Stimulated activated CD8-positive, alpha-beta memory T cell treated with anti-CD3 and anti-CD28 coated beads, Interleukin-7, amount 100 ng/mL, for 1 hour (primary cell): ENCODE results near the gene TTLL8.
"Not testable (repeated sequence)": the region's sequence is repeated elsewhere in the genome, so short reads cannot be mapped to it uniquely, and the experiment has no call there.

Experiments used
- DNase-seq, 2 donors: peaks; one replicate each; pipeline ENCODE4 v3.0.0-alpha.2; 2020; ENCODE audit warnings: low read depth in 2 of 2

The TTLL8 gene

GRCh38 chr22:49986325-49986724, 71.8 kb downstream of the TTLL8 start:
- no peak for DNase-seq

GRCh38 chr22:49983148-49984042, 74.7 kb downstream of the TTLL8 start:
- DNase-seq, result no peak

GRCh38 chr22:49981799-49982198, 76.3 kb downstream of the TTLL8 start:
- not testable (repeated sequence) for DNase-seq

- DNase-seq, result no peak
These were observed 78.4 kb downstream of the TTLL8 start for GRCh38 chr22:49979587-49980264.

GRCh38 chr22:49977578-49977977, 80.5 kb downstream of the TTLL8 start:
- DNase-seq, result no peak

GRCh38 chr22:49976439-49977175, 81.5 kb downstream of the TTLL8 start:
- no peak for DNase-seq

GRCh38 chr22:49975543-49976389, 82.3 kb downstream of the TTLL8 start:
- DNase-seq, result no peak

- DNase-seq, result no peak
These were observed 84.8 kb downstream of the TTLL8 start for GRCh38 chr22:49973018-49973961.

GRCh38 chr22:49972163-49973017, 85.7 kb downstream of the TTLL8 start:
- no peak for DNase-seq

- no peak for DNase-seq
These were observed 86.6 kb downstream of the TTLL8 start for GRCh38 chr22:49971232-49972162.

GRCh38 chr22:49970528-49971231, 87.4 kb downstream of the TTLL8 start:
- DNase-seq, result peak; percentile 84 to 85

GRCh38 chr22:49969751-49970527, 88.2 kb downstream of the TTLL8 start:
- no peak for DNase-seq

GRCh38 chr22:49968831-49969661, 89.1 kb downstream of the TTLL8 start:
- no peak for DNase-seq
